Stimulated activated CD4-positive, alpha-beta T cell treated with anti-CD3 and anti-CD28 coated beads, TNF-alpha, amount 100 ng/mL, for 4 hours (primary cell): ENCODE measurements around the gene CLMP.

ENCODE experiments used
- DNase-seq, 3 experiments: peaks; one replicate each; pipeline ENCODE4 v3.0.0-alpha.2; 2020; ENCODE audit warnings: low read depth in 3 of 3

The CLMP gene, protein sequence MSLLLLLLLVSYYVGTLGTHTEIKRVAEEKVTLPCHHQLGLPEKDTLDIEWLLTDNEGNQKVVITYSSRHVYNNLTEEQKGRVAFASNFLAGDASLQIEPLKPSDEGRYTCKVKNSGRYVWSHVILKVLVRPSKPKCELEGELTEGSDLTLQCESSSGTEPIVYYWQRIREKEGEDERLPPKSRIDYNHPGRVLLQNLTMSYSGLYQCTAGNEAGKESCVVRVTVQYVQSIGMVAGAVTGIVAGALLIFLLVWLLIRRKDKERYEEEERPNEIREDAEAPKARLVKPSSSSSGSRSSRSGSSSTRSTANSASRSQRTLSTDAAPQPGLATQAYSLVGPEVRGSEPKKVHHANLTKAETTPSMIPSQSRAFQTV

DNA sequence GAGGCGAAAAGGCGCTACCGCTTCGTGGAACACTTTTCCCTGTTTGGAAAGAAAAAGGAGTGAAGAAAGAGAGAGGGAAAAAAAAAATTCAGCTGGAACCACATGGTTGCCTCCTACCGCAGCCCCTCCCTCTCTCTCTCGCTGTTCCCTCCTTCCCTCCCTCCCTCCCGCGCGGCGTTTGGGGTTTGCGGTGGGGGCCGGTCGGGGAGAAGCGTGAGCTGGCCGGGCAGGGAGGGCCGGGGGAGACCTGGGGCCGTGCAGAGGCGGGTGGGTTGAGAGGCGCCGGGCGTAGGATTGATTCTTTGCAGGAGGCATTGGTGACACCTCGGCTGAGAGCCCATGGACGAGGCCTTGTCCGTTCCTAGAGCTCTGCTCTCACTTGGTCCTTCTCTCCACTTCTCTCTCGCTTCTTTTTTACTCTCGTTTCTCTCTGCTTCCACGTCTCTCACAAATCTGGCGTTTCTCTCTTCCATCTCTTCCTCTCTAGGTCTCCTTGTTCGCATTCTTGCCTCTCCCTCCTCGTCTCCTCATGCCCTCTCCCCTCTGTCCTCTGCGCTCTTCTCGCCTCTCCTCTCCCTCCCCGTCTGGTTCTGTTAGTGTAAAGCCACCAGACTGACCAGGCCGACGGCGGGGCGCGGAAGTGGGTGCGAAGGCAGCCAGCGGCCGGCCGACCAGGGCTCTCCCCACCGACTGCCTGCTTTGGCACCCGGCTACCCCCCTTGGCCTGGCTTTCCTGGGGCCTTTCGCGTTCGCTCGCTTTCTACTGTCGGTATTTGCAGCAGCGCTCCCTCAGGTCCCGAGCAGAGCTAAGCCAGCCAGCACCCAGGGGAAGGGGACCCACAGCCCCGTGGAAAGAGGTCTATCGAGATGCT, at the start of gene CLMP:
Gene CLMP (minus strand): TSS at position 61 of the 872 bp plus-strand sequence. CDS start 308 bp downstream, outside the sequence.
- DNase-seq: no peak

DNA sequence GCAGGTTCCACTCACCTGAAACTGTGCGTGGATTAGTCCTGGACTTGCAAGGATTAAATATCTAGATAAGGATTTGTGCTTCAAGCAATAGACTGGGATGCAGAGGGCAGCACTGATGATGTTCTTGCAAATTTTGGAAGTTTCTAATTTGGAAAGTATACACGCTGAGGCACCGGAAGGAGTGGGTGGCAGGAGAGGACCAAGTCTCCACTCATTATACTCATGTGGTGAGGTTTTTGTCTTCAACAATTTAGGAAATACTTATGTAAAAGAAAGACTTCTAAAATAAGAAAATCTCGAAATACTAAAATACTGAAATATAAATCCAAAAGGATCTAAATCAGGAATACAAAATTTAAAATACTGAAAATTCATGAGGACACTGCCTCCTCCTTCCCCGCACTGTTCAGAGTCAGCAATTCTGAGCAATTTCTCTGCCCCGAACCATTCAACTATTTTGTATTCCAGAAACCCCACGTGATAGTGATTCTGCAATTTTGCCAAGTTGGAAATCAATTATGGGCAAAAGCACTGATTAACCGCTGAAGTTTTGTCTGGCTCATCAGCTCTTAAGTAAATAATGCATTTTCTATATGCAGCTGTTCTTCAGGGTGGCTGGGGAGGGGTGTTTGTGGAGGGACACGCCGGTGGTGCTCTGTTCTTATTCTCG, 47.0 kb upstream of the CLMP start:
- DNase-seq: no peak

DNA sequence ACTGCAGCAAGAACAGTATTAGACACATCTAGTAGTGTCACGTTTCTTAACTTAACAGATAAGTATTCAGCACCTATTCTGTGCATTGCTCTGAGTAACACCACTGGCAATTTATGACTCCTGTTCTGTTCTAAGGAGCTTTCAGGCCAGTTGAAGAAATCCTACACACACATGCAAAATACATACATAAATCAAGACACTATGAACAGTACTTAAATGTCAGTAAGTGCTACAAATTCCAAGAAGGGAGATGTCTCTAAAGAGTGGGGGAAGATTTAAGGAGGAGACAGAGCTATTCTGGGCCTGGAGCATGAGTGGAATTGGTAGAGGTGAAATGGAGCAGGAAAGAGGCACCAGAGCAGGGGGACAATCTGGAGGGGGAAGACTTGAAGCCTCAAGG, 46.2 kb upstream of the CLMP start:
- no peak for DNase-seq

DNA sequence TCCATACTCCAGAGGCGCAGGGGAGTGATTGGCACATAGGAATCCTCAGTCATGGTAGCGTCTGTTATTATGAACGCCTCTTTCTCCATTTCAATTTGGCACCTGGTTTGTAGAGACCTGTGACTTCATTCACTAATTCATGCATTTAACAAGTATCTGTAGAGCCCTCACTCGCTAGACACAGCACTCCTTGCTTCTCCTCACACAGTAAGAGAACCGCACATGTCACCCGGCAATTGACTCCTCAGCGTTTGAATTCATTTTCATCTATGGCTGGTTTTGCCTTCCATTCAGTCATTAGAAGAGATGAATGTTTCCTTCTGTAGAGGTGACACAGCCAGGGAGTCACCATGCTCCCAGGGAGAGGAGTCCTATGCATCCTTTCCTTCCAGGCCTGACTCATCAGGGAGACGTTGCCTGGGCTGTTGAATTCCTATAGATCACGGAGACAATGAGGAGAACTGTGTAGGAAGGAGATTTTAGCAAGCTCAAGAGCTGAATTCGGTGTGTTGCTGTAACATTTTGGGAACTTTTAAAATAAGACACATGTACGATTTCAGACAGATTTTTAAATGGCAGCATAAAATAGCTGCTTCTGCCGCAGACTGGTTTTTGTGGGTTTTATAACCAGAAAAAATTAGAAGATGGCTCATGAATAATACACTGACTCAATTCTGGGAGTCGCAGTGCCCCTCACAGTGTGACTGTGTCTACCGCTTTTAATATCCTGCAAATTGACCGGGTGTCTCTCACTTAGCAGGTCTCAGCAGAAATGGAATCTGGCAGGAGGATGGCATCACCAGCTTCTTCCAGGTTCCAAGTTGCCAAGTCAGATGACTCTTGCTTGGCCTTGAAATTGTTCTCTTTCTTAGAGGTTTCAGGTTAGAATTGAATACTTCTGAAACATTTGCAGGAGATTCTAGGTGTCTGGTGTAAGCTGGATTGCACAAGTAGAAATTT, 44.4 kb upstream of the CLMP start:
- no peak for DNase-seq

DNA sequence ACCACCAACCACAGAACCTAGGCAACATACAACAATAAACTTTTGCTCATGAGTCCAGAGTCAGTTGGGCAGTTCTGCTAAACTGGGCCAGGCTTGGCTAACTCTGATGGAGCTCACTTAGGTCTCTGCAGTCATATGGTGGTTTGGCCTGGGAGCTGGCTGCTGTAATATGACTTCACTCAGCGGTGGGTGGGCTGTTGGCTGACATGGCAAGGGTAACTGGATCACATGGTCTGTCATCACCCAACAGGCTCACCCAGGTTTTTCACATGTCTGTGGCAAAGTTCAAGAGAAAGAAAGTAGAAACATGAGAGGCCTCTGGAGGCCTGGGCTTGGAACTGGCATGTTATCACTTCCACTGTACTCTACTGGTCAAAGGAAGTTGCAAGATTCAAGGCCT, 43.2 kb upstream of the CLMP start:
- DNase-seq: no peak

DNA sequence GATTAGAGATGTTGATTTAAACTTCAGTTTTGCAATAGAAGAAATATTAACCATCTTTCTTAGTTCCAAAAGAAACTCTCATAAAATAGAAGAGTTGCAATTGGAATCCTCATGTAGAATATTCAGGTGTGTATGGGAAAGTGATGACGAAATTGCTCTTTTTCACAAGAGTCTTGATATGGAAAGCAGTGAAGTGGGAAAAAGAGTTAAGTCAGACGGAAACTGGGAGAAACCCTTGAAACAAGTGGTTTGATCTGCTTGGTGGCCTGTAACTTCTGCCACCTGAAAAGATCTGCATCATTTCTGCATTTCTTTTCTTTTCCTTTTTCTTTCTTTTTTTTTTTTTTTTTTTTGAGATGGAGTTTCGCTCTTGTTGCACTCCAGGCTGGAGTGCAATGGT, 41.8 kb upstream of the CLMP start:
- no peak for DNase-seq

DNA sequence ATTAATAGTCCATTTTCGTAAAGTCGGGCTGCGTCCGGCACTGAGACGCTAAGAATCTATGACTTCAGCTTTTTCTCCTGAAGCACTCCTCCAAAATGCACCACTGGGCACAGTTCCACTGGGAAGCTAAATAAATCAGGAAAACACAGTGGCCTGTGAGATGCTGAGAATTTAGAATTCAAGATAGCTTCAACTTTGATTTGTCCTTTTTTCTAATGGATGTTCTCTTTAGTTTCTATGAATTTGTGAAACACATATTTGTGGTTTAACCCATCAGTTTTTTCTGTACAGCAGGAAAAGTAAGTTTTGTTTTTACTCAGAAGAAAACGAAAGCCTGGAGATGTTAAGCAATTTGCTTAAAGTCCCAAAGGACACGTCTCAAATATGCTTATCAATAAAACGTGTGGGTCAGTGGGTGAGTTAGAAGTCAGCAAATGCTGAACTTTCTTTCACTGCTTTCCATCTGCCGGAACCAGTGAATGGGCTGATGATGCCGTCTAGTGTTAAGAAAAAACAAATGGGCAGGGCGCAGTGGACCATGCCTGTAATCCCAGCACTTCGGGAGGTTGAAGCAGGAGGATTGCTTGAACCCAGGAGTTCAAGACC, 40.7 kb upstream of the CLMP start:
- no peak for DNase-seq

DNA sequence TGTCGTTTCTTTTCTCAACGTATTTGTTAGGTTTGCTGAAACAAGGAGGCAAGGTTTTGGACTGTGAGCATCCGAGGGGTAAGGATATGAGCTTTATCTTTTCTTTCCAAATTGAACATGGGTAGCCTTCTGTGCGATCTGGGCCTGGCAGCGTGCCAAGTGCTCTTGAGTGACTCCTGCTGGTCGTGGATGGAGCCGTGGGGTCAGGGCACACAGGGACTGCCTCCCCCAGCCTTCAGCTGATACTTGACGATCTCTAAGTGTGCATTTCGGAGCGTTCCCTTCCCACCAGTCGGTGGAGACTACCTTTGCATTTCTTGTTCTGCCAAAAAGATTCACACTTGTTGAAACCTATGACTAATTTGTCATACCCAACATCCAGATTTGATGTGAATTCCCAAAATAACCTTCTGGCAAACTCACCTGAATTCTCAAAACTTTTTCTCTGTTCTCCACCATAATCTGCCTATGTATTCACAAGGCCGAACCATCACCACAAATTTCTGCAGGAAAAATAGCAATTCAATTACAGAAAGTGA, 40.1 kb upstream of the CLMP start:
- peak; percentile 7 to 22 (median 14) for DNase-seq

DNA sequence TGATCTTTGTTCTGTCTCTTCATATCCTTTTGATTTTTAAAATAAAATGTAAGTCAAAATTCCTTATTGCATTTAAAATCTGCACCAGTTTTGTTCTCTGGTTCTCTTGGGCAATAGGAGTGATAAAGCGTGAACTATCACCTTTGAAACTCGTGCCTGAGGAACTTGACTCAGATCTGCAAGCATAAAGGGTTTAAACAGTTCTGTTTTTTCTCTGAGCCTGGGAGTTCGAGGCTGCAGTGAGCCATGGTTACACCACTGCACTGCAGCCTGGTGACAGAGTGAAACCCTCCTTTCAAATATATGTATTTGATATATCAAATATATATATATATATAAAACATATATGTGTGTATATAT, 38.9 kb upstream of the CLMP start:
- no peak for DNase-seq

DNA sequence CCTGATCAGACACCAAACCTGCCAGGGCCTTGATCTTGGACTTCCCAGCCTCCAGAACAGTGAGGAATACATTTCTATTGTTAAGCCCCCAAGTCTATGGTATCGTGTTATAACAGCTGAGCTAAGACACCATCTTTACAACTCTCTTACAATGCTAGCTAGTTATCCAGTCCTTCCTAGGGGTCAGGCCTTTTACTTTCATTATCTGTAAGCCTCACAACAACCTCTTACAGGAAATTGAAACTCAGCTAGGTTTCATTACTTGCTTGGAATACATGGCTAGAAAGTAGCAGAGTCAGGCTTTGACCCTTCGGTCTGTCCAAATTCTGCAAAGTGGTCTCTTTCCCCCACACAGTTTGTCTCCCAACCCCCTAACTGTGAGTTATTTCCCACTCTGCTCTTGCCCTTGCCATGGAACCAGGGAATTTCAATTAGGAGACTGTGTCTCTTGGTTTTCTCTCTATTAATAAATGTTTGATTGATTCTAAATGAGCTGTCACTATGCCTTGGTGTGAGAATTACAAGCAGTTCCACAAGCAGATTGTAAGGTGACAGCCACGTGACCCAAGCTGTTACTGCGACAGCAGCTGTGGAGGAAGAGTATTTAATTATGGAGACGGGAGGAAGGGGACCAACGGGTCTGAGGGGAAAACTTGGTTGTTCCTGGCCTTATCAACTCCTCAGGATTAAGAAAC, 38.4 kb upstream of the CLMP start:
- no peak for DNase-seq

DNA sequence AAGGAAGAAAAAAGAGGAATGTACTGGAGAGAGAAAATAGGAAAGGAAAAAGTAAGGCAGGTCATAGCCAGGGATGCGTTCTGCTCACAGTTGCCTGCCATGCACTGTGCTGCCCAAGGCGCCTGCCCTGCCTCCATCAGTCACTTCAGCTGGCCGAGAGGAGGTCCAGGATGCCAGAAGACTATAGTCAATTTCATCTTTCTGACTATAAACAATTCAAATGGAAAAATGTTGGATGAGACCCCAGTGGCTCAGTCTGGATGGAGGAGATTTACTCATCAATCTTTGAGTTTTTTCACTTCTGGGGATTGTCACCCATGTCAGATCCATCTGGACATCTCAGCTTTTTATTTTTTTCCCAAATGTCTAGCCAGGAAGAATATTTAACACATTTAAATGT, 36.7 kb upstream of the CLMP start:
- DNase-seq: no peak

DNA sequence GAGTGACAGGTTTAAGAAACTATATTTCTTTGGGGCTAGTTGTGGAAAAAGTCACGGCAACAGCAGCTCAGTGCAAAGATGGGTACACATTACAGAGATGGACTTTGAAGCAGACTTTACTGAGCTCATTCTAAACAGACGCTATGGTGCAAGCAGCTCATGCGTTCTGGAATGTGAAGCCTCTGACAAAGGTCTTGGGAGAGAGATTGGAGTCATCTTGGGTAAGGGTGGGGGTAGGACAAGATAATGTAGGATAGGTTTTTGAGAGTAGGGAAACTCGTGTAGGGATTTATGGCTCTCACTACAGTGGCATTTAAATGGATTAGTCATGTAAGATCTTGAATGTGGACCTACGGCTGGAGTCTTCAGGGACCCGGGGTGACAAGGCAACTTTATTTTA, 36.2 kb upstream of the CLMP start:
- no peak for DNase-seq

DNA sequence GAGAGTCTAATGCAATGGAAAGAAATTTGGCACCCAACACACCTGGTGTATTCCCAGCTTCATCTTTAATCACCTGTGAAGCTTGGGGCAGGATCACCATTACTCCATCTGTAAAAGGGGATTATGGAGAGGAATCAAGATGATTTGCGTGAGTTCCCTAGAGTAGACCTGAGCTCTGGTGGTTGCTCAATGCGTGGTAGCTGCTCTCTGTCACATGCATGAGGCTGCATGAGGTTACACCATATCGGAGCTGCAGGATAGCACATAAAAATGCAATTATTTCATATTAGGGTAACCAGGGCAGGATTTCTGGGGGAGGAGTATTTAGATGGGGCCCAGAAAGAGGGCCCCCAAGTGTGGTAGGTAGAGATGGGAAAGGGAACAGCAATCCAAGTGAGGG, 35.3 kb upstream of the CLMP start:
- no peak for DNase-seq

DNA sequence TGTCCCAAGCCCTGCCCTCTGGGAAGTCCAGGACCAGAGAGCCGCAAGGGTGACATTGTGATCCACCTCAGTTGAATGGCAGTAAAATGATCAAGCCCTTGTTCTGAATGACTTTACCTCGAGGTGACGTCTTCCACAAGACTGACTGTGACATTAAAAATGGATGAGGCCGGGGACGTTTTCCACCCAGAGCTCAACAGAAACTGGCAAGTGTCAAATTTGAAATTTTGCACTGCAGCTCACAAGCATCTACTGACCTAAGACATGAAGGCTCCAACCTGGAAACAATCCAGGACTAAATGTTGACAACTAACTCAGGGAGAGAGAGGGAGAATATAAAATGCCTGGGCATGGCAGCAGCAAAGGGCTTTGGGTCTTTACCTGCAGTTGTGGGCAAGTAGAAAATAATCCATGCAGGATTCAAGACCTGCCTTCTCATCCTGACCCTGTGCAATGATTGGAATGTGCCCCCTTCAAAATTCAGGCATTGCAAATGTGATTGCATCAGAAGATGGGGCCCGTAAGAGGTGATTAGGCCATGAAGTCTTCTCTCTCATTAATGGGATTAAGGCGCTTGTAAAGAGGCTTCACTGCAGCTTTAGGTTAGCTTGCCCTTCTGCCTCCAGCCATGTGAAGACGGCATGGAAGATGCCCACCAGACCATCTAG, 33.6 kb upstream of the CLMP start:
- no peak for DNase-seq

DNA sequence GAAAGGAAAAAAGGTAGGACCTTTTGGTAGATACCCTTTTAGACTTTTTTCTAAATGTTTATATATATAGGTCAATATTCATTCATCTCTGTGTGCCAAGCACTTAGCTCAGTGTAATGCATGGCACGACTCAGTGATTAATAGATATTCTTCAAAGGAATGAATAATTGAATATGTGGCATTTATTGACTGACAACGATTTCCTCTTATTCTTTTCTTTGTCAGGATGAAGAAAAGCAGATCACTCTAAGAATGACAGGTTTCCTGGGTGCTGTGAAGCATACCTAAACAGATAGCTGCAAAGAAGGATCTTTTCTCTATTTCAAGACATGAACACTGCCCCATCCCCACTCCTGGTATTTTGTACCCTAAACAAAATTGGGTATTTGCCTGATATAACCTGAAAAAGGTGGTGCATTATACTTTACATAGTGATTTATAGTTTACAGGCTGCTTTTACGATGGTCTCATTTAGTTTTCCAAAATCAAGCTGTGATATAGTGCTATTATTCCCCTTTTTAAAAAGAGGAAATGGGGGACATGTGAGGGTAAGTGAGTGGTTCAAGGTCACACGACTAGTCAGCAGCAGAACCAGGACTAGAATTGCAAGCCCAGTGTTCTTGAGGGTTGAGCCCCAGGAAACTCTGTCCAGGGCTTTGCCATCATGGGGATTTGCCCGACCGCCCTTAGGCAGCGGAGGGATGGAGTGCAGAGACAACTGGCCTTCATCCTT, 32.9 kb upstream of the CLMP start:
- no peak for DNase-seq

DNA sequence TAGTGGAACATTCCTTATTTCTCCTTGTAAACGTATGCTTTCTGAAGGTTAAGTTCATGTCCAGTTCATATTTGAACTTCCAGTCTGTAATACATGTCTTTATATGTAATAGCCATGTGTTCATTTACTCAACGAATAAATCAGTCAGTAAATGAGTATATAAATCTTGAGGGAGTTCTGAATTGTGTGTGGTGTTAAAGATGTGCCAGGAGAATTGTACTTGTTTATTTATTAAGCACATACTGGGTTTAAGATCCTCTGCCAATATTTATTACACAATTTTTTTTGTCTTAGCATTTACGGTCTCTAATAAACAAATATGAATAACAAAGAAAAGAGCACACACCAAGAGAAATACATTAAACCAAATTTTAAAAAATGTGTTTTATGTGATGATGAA, 26.5 kb upstream of the CLMP start:
- no peak for DNase-seq

DNA sequence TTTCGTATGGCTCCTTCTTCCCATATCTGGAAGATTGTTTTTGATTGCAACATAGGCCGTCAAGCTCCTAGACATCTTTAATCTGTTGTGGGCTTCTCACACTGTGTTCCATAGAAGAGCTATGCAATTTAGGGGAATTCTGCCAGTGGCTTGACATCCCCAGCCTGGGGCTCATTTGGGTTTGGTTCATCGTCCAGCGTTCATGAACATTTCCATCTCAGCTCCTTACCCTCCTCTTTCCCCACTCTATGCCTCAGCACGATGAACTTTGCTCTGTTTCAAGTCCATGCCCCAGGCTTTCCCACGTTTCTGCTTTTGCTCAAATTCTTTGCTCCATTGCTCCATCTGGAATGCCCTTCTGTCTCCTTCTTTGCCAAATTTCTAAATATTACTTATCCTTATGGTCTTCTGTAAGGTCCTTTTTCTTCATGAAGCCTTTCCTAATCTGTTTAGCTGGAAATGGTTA, 26.1 kb upstream of the CLMP start:
- DNase-seq: no peak

DNA sequence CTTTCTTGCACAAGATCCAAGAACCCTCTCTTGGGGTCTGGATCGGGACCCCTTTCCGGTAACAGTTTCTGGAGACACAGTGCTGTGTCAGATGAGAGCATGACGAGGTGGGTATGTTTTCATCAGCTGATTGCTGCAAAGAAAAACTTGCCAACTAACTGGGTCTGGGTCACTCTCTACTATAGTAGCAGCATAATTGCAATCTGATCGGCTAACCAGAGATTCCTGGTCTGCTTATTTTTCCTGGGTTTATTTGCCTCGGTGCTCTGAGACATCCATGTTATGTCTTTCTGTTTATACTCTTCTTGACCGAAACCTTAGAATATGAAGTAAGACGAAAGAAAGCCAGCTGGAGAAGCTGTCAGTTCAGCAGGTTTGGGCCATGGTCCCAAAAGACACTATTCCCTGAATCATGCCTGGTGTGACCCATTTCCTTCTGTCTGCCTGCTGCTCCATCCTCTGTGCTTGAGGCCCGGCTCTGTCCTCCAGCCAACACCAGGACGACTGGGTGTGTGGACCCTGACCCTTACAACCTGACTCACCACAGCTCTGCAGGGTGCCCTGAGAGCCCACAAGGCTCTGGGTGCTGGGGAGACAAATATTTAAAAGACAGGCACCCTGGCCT, 24.1 kb upstream of the CLMP start:
- DNase-seq: no peak
